Hepatic stellate cell (primary cell): ENCODE data around the gene HAO2.

Source experiments
- DNase-seq: peaks from one replicate; pipeline ENCODE4 v3.0.0; 2011; ENCODE audit warnings: low spot score

HAO2 gene

DNA sequence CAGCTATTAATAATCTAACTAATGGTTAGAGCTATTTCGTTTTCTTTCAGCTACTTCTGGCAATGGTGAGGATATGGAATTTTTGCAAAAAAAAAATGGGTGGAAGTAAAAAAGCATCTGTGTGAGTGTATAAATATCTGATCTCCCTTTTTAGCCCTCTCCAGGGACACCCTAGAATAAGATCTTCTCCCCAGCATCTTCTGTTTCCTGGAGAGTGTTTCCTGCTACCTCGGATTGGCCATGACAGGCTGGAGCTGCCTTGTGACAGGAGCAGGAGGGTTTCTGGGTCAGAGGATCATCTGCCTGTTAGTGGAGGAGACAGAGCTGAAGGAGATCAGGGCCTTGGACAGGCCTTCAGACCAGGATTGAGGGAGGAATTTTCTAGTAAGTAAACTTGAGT is 70.2 kb downstream of the HAO2 start:
- no peak for DNase-seq

DNA sequence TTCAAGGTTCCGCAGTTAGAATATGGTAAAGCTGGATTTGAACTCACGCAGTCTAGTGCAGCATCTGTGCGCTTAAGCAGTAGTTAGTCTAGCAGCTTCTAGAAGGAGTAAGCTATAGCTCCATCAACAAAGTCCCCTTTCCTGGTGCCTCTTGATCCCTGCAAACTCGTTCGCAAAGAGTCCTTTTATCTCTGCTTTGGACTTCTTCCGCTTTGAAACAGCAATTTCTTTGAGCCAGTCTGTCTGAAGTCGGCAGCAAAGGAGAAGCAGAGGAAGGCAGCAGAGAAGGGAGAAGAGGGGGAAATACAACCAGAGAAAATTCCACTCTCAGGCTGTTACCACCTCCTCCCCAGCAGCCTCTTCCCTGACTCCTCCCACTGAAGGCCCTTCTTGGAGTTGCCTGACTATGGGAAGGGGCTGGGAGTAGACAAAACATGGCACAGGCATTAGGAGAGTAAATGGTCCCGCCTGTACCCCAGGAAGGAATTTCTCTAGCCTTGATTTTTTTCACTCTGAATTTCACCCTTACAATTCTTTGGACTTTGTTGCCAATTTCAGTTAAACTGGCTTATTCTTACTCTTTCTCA is 72.2 kb downstream of the HAO2 start:
- DNase-seq, result no peak

DNA sequence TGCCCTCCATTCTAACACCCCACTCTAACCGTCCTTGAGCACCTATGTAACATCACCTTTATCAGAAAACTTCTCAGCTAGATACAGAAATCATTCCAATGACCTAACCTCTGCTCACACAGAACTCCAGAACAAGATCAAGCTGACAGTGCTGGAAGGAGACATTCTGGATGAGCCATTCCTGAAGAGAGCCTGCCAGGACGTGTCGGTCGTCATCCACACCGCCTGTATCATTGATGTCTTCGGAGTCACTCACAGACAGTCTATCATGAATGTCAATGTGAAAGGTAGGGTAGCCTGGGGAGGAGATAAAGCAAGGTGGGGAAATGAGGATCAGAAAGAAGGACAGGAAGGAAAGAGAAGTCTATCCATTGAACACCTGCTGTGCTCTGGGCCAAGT is 74.2 kb downstream of the HAO2 start:
- DNase-seq, result no peak
